PC-9 (cell line): ENCODE results near the gene POLG. TPM values are rescaled to one million over a fixed set of nuclear protein-coding genes. Genes with fewer than 3 reads are reported as not detected.

Source experiments
- BruUV-seq: library from RNA; stranded (reverse); fragments of 400-500 nt; replicated peaks from 2 replicates; lab custom pipeline; 2021; lab: Mats Ljungman, UMichigan
- CTCF ChIA-PET: fragments of 300-600 bp; sonication (Branson Sonifier 250); formaldehyde crosslinking; loops from one replicate; lab custom pipeline; 2022; ENCODE audit warnings: antibody characterized with exemption; lab: Charles Lee
- POLR2A ChIA-PET: fragments of 300-600 bp; sonication (Branson Sonifier 250); formaldehyde crosslinking; loops from one replicate; lab custom pipeline; 2022; ENCODE audit warnings: antibody characterized with exemption; ENCODE audit not compliant: unreplicated experiment; lab: Charles Lee
- DNase-seq, 2 experiments: peaks; one replicate each; pipeline versions ENCODE4 v3.0.0 to v3.0.0-alpha.2; 2015 to 2022; ENCODE audit warnings: mixed read lengths in 1 of 2
- H2AFZ ChIP-seq: fragments of 200-600 bp; sonication (generic); 2 replicates; pipeline ENCODE4 v1.8.1; 2017; ENCODE audit warnings: antibody characterized with exemption
- H3F3A ChIP-seq: fragments of 200-600 bp; sonication (generic); 2 replicates; pipeline ENCODE4 v1.8.1; 2017; ENCODE audit warnings: antibody characterized with exemption, mild to moderate bottlenecking, low read depth; ENCODE audit not compliant: insufficient read depth
- H3K27ac ChIP-seq: fragments of 200-600 bp; sonication (generic); 2 replicates; pipeline ENCODE4 v1.6.1; 2016; ENCODE audit warnings: mixed run types
- H3K27me3 ChIP-seq: fragments of 200-600 bp; sonication (generic); 2 replicates; pipeline ENCODE4 v1.6.1; 2016; ENCODE audit warnings: low read depth, mixed run types; ENCODE audit not compliant: insufficient read depth
- H3K36me3 ChIP-seq: fragments of 200-600 bp; sonication (generic); 2 replicates; pipeline ENCODE4 v1.6.1; 2016; ENCODE audit warnings: low read depth, mixed run types
- H3K4me1 ChIP-seq: fragments of 200-600 bp; sonication (generic); replicated peaks from 2 replicates; pipeline ENCODE4 v1.6.1; 2016; ENCODE audit warnings: mixed run types; ENCODE audit not compliant: insufficient read depth
- H3K4me2 ChIP-seq: fragments of 200-600 bp; sonication (generic); 2 replicates; pipeline ENCODE4 v1.6.1; 2017; ENCODE audit warnings: mixed run types
- H3K4me3 ChIP-seq: fragments of 200-600 bp; sonication (generic); 2 replicates; pipeline ENCODE4 v1.6.1; 2016; ENCODE audit warnings: mixed run types
- H3K79me2 ChIP-seq: fragments of 200-600 bp; sonication (generic); 2 replicates; pipeline ENCODE4 v1.6.1; 2017; ENCODE audit warnings: low read depth, mixed run types
- H3K9me2 ChIP-seq: fragments of 200-600 bp; sonication (generic); 2 replicates; pipeline ENCODE4 v1.8.1; 2017; ENCODE audit warnings: mild to moderate bottlenecking; ENCODE audit not compliant: insufficient read depth
- H3K9me3 ChIP-seq: fragments of 200-600 bp; sonication (generic); 2 replicates; pipeline ENCODE4 v1.8.1; 2016; ENCODE audit warnings: low read depth; ENCODE audit not compliant: insufficient read depth
- H4K20me1 ChIP-seq: fragments of 200-600 bp; sonication (generic); 2 replicates; pipeline ENCODE4 v1.8.1; 2017; ENCODE audit not compliant: insufficient read depth
- EZH2 ChIP-seq: fragments of 200-600 bp; sonication (generic); IDR thresholded peaks from 2 replicates; pipeline ENCODE4 v1.8.0; 2017; ENCODE audit warnings: antibody characterized with exemption, low read depth
- intact Hi-C: fragments of 100-400 bp; cut with micrococcal nuclease; formaldehyde crosslinking; loops from one replicate; pipeline ENCODE4 v1.10.0; 2022; ENCODE audit not compliant: unreplicated experiment
- total RNA-seq: library from RNA; stranded (reverse); gene quantifications from 2 replicates; pipeline ENCODE4 v1.2.3, GENCODE V29; 2021
- TF ChIP-seq, protein P1 (sequence below): fragments of 200-600 bp; sonication (generic); conservative IDR thresholded peaks from 2 replicates; pipeline ENCODE4 v1.6.1; 2017; ENCODE audit warnings: mixed run types, antibody characterized with exemption, mild to moderate bottlenecking, moderate library complexity

Gene POLG
- total RNA-seq, 1 experiment from 2014 or later, result 43.6 TPM

DNA sequence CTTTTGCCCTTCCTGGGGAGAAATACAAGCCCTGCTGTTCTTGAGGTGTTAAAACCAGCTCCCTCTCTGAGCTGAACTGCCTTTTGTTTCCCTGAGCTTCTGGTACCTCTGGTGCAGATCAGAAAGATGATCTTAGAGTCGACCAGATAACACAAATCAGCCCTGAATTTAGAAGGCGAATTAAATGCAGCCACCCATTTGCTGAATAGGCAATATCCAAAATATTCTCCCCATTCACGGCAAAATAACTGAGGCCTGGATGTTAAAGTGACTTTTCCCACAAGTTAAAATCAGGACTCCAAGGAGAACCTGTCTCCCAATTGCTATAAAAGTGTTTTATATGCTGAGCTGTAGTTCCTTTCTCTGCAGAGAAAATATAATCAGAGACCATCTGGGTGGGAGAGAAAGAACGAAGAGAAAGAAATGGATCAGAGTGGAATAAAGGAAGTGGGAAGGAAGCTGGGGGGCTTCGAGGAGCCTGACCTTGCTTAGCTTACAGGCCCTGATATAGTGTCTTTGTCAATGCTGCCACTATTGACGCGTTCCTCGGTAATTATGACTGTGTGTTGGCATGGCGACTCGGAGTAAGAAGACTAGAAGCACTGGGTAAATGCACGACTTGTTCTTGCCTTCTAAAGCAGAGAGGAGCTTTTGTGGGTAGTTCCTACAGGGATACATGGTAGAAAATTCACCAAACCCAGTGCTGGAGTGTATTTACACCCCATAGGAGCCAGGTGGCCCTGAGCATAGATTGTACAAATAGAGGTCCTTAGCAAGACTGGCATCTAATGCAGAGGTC is 47.5 kb upstream of the POLG start:
- Histone ChIP-seq H3K4me2 (no peak overlapping the region), H4K20me1 (no peaks in the 10 kb centered on the region), H3K9me2 (no peaks in the 10 kb centered on the region), H3K27me3 (no peaks in the 10 kb centered on the region), H3K36me3 (no peaks in the 10 kb centered on the region), H3K9me3 (no peaks in the 10 kb centered on the region), H3F3A (peaks cover 32% of the 10 kb centered on the region; the same call in 1 of the 2 replicates), H3K27ac (no peak overlapping the region), H2AFZ (no peak overlapping the region), H3K79me2 (peaks cover 8% of the 10 kb centered on the region; the same call in 1 of the 2 replicates), H3K4me3 (no peak overlapping the region), H3K4me1 (peaks cover 50% of the 10 kb centered on the region)
- ChIA-PET CTCF (no interaction called here), POLR2A (no interaction called here)
- no peak for DNase-seq
- no TSS peak for BruUV-seq
- TF ChIP-seq, protein P1, sequence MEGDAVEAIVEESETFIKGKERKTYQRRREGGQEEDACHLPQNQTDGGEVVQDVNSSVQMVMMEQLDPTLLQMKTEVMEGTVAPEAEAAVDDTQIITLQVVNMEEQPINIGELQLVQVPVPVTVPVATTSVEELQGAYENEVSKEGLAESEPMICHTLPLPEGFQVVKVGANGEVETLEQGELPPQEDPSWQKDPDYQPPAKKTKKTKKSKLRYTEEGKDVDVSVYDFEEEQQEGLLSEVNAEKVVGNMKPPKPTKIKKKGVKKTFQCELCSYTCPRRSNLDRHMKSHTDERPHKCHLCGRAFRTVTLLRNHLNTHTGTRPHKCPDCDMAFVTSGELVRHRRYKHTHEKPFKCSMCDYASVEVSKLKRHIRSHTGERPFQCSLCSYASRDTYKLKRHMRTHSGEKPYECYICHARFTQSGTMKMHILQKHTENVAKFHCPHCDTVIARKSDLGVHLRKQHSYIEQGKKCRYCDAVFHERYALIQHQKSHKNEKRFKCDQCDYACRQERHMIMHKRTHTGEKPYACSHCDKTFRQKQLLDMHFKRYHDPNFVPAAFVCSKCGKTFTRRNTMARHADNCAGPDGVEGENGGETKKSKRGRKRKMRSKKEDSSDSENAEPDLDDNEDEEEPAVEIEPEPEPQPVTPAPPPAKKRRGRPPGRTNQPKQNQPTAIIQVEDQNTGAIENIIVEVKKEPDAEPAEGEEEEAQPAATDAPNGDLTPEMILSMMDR, result no peak
- no peak for TF ChIP-seq EZH2
- intact Hi-C loops, result loop anchor here (2.0 kb wide), 1 partner anchor 17 kb away; no protein-coding TSS in a partner anchor

DNA sequence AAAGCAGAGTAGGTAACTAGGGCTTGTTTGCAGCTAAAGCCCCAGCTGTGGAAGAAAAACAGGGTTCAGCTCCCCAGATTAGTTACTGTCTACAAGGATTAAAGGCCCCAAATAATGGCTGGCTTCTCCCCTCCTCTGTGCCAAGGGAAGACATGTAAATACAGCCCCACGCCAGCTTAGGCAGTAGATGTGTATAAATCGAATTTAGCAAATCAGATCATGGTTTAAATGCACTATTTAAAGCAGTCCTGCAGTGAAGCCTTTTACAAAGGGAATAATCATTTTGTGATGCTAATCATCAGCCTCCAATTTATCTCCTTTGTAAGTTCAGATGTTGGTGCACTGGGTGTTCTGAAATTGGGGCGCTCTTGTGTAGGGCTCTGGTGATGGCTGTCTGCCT is 46.7 kb upstream of the POLG start:
- CTCF ChIA-PET, result no interaction called here
- no peaks in the 10 kb centered on the region for H3K9me2 ChIP-seq
- H3K27me3 ChIP-seq, result no peaks in the 10 kb centered on the region
- H3K4me3 ChIP-seq, result no peak overlapping the region
- no peaks in the 10 kb centered on the region for H3K9me3 ChIP-seq
- peaks cover 8% of the 10 kb centered on the region; the same call in 1 of the 2 replicates for H3K79me2 ChIP-seq
- H3K4me2 ChIP-seq, result 0 out of 2 replicates have a peak overlapping the region, but pooled peaks have one; percentile 57
- TF ChIP-seq, protein P1, result no peak
- no peak for TF ChIP-seq EZH2
- no peaks in the 10 kb centered on the region for H3K36me3 ChIP-seq
- H2AFZ ChIP-seq, result no peak overlapping the region
- no peak overlapping the region for H3K27ac ChIP-seq
- H3K4me1 ChIP-seq, result peaks cover 50% of the 10 kb centered on the region
- intact Hi-C loops, result loop anchor here (2.0 kb wide), 1 partner anchor 17 kb away; no protein-coding TSS in a partner anchor
- POLR2A ChIA-PET, result no interaction called here
- H3F3A ChIP-seq, result peaks cover 32% of the 10 kb centered on the region; the same call in 1 of the 2 replicates
- no peaks in the 10 kb centered on the region for H4K20me1 ChIP-seq
- no TSS peak for BruUV-seq
- no peak for DNase-seq

DNA sequence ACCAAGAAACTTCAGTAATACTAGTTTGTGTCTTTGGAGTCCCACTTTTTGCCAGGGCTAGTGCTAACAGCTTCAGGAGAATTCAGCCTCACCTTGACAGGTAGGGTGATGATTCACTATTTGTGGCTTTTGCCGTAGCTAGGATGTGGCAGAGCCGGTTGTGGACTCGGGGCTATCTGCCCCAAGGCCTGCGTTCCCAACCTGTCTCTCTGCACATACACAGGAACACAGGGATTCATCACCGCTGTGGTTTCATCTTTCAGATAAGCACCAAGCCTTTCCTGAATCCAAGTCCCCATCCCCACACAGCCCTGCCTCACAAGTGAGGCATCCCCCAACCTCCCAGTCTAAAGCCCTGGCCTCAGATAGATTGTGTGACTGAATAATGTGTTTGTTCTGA is 45.2 kb upstream of the POLG start:
- no peak for TF ChIP-seq EZH2
- TF ChIP-seq, protein P1, result no peak
- Histone ChIP-seq H3K9me2 (no peaks in the 10 kb centered on the region), H3K27ac (peak overlapping the region; percentile 78), H4K20me1 (no peaks in the 10 kb centered on the region), H3K9me3 (no peaks in the 10 kb centered on the region), H3K27me3 (no peaks in the 10 kb centered on the region), H3K36me3 (no peaks in the 10 kb centered on the region), H2AFZ (no peak overlapping the region), H3F3A (peaks cover 32% of the 10 kb centered on the region; the same call in 1 of the 2 replicates), H3K79me2 (peaks cover 8% of the 10 kb centered on the region; the same call in 1 of the 2 replicates), H3K4me3 (peak overlapping the region; percentile 10; the same call in 1 of the 2 replicates), H3K4me2 (peak overlapping the region; percentile 58), H3K4me1 (peaks cover 50% of the 10 kb centered on the region)
- peak; percentile 84 to 95 for DNase-seq
- ChIA-PET CTCF (interaction anchor here (1.4 kb wide), 1 partner anchor 21 kb away, joined by 8 read pairs; no protein-coding TSS in a partner anchor), POLR2A (interaction anchor here (0.6 kb wide), 2 partner anchors 22 to 35 kb away, joined by 3 to 6 read pairs; no protein-coding TSS in a partner anchor)
- intact Hi-C loops, result loop anchor here (2.0 kb wide), 1 partner anchor 19 kb away; no protein-coding TSS in a partner anchor
- TSS peak; percentile 31 for BruUV-seq
